ENCODE results near the gene MYO7B.

DNA sequence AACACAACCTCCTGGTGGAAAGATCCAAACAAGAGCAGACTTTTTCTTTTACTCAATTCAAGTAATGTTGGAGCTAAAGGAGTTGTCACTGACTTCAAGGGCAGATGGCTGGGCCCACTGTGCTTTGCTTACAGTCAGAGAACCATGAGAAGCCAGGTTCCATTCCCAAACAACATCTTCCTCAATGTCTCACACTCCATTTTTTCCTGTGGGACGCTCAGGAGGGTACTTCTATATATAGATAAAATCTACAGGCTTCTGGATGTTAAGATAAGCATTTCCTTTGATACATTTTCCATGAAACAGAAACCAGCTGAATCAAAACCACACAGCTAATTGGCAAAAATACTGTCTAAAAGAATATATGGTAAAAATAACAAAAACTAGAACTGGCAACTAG lies 23.6 kb upstream of the MYO7B start:
- TF ChIP-seq, protein P1, sequence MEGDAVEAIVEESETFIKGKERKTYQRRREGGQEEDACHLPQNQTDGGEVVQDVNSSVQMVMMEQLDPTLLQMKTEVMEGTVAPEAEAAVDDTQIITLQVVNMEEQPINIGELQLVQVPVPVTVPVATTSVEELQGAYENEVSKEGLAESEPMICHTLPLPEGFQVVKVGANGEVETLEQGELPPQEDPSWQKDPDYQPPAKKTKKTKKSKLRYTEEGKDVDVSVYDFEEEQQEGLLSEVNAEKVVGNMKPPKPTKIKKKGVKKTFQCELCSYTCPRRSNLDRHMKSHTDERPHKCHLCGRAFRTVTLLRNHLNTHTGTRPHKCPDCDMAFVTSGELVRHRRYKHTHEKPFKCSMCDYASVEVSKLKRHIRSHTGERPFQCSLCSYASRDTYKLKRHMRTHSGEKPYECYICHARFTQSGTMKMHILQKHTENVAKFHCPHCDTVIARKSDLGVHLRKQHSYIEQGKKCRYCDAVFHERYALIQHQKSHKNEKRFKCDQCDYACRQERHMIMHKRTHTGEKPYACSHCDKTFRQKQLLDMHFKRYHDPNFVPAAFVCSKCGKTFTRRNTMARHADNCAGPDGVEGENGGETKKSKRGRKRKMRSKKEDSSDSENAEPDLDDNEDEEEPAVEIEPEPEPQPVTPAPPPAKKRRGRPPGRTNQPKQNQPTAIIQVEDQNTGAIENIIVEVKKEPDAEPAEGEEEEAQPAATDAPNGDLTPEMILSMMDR (conservative IDR thresholded peaks at IDR 0.05 in 1 of 2, IDR thresholded peaks at IDR 0.05 in 1 of 2; ENCODE audit: low read depth in 1 of 2, low read length in 2 of 2) = no peak
- TF ChIP-seq EZH2 (IDR thresholded peaks at IDR 0.05; ENCODE audit: low read length, missing control alignments) = no peak
